Suprapubic skin (tissue), 4 donors: ENCODE data around the gene OGFOD1. TPM values are rescaled to one million over a fixed set of nuclear protein-coding genes. Genes with fewer than 3 reads are reported as not detected.

Experiments used
- DNase-seq, 2 donors: peaks; one replicate each; pipeline ENCODE4 v3.0.0-alpha.2; 2019; ENCODE audit warnings: low spot score in 2 of 2
- H3K27ac ChIP-seq: fragments of 200-600 bp; sonication (generic); one replicate; pipeline ENCODE4 v1.5.1; 2019
- H3K27me3 ChIP-seq: fragments of 200-600 bp; sonication (generic); one replicate; pipeline ENCODE4 v1.5.1; 2019
- H3K36me3 ChIP-seq: fragments of 200-600 bp; sonication (generic); one replicate; pipeline ENCODE4 v1.5.1; 2019
- H3K4me1 ChIP-seq: fragments of 200-600 bp; sonication (generic); one replicate; pipeline ENCODE4 v1.5.1; 2019
- H3K4me3 ChIP-seq: fragments of 200-600 bp; sonication (generic); one replicate; pipeline ENCODE4 v1.5.1; 2019; ENCODE audit warnings: mild to moderate bottlenecking
- H3K9me3 ChIP-seq: fragments of 200-600 bp; sonication (generic); one replicate; pipeline ENCODE4 v1.5.1; 2019
- CTCF ChIP-seq, 2 donors: fragments of 200-600 bp in 1 of 2; fragments of 450-650 bp in 1 of 2; sonication (generic) in 1 of 2; IDR thresholded peaks; one replicate each; pipeline ENCODE4 v1.5.1; 2016 to 2019; ENCODE audit warnings: antibody characterized with exemption in 2 of 2, mild to moderate bottlenecking in 1 of 2, moderate library complexity in 1 of 2
- EP300 ChIP-seq: sonication (generic); formaldehyde crosslinking; IDR thresholded peaks from one replicate; pipeline ENCODE4 v1.6.1; 2017; ENCODE audit warnings: antibody characterized with exemption
- POLR2A ChIP-seq, 2 donors: fragments of 450-650 bp; IDR thresholded peaks; one replicate each; pipeline ENCODE4 v1.6.1; 2017; ENCODE audit warnings: antibody characterized with exemption in 2 of 2, mild to moderate bottlenecking in 2 of 2, moderate library complexity in 2 of 2
- POLR2AphosphoS5 ChIP-seq, 3 donors: sonication (generic); formaldehyde crosslinking; IDR thresholded peaks; one replicate each; pipeline ENCODE4 v1.6.1; 2017; ENCODE audit warnings: antibody characterized with exemption in 3 of 3
- WGBS: methylation state at CpG from one replicate; pipeline ENCODE4 v1.1.5; 2018; 5-methylcytosine and 5-hydroxymethylcytosine counted together
- total RNA-seq, 4 donors: library from RNA; depleted of rRNA; stranded (reverse); fragments of >200 nt; gene quantifications; one replicate each; pipeline ENCODE4 v1.1.0, GENCODE V29; 2016

The OGFOD1 gene
- total RNA-seq, 4 donors from 2014 or later: 23.8 to 31.9 (median 25.8) TPM

- Histone ChIP-seq H3K36me3 (no peaks in the 10 kb centered on the region), H3K4me1 (peaks cover 45% of the 10 kb centered on the region), H3K4me3 (peak overlapping the region; percentile 98), H3K27me3 (no peaks in the 10 kb centered on the region), H3K9me3 (no peaks in the 10 kb centered on the region), H3K27ac (peak overlapping the region; percentile 93)
- TF ChIP-seq POLR2AphosphoS5 (IDR thresholded peaks at IDR 0.05) (no peak), CTCF (IDR thresholded peaks at IDR 0.05) (no peak), EP300 (no peak), POLR2A (IDR thresholded peaks at IDR 0.05) (no peak)
- no peak for DNase-seq
- WGBS: 24% methylated on average over 7 of the region's 7 CpGs
These were observed 27.6 kb upstream of the OGFOD1 start for GRCh38 chr16:56423584-56424403.

- peaks cover 45% of the 10 kb centered on the region for H3K4me1 ChIP-seq
- TF ChIP-seq EP300: no peak
These were observed 27.0 kb upstream of the OGFOD1 start for GRCh38 chr16:56424404-56424764.

GRCh38 chr16:56424791-56425438 is 26.4 kb upstream of the OGFOD1 start:
- H3K27me3 ChIP-seq: no peaks in the 10 kb centered on the region
- peak overlapping the region; percentile 98 for H3K4me3 ChIP-seq
- WGBS: under 1% methylated on average over 11 of the region's 79 CpGs
- no peaks in the 10 kb centered on the region for H3K36me3 ChIP-seq
- DNase-seq: peak in 1 of 2 donors; percentile 74
- no peak for TF ChIP-seq POLR2A (IDR thresholded peaks at IDR 0.05)
- TF ChIP-seq POLR2AphosphoS5 (IDR thresholded peaks at IDR 0.05): no peak
- TF ChIP-seq EP300: no peak
- no peak for TF ChIP-seq CTCF (IDR thresholded peaks at IDR 0.05)
- no peaks in the 10 kb centered on the region for H3K9me3 ChIP-seq
- peaks cover 44% of the 10 kb centered on the region for H3K4me1 ChIP-seq
- peak overlapping the region; percentile 93 for H3K27ac ChIP-seq

More at GRCh38 chr16:56424404-56424764, 27.0 kb upstream of the OGFOD1 start:
- peak overlapping the region; percentile 93 for H3K27ac ChIP-seq
- no peaks in the 10 kb centered on the region for H3K9me3 ChIP-seq
- no peaks in the 10 kb centered on the region for H3K36me3 ChIP-seq
- peak overlapping the region; percentile 98 for H3K4me3 ChIP-seq
- 2% methylated on average over 16 of the region's 16 CpGs for WGBS
- DNase-seq: no peak
- no peaks in the 10 kb centered on the region for H3K27me3 ChIP-seq

- Histone ChIP-seq H3K4me1 (peaks cover 40% of the 10 kb centered on the region), H3K27ac (peak within 1 kb of the TSS; percentile 93), H3K9me3 (no peaks in the 10 kb centered on the region), H3K4me3 (peak within 1 kb of the TSS; percentile 98), H3K27me3 (no peaks in the 10 kb centered on the region), H3K36me3 (peaks cover 2% of the 10 kb centered on the region)
- DNase-seq: peak in 1 of 2 donors; percentile 76
- no CpG with 5 or more reads among the region's 57 CpGs for WGBS
- TF ChIP-seq POLR2A (IDR thresholded peaks at IDR 0.05) (peak in 1 of 2 donors; percentile 10), POLR2AphosphoS5 (IDR thresholded peaks at IDR 0.05) (no peak), CTCF (IDR thresholded peaks at IDR 0.05) (peak; percentile 49 to 63), EP300 (no peak)
These were observed 25.9 kb upstream of the OGFOD1 start, which contains the start of gene AMFR for GRCh38 chr16:56425439-56425832. Gene AMFR (minus strand): TSS chr16:56425545. CDS start chr16:56425327, 218 bp downstream.

GRCh38 chr16:56426585-56426984 is 24.8 kb upstream of the OGFOD1 start:
- H3K27ac ChIP-seq: peak overlapping the region; percentile 75
- peaks cover 11% of the 10 kb centered on the region for H3K36me3 ChIP-seq
- no peaks in the 10 kb centered on the region for H3K9me3 ChIP-seq
- no peak for DNase-seq
- no peaks in the 10 kb centered on the region for H3K27me3 ChIP-seq
- H3K4me1 ChIP-seq: peaks cover 38% of the 10 kb centered on the region
- WGBS: 59% methylated on average over 4 of the region's 4 CpGs
- no peak overlapping the region for H3K4me3 ChIP-seq
- TF ChIP-seq POLR2AphosphoS5 (IDR thresholded peaks at IDR 0.05) (no peak), CTCF (IDR thresholded peaks at IDR 0.05) (no peak), EP300 (no peak), POLR2A (IDR thresholded peaks at IDR 0.05) (no peak)
